Activated CD4-positive, CD25-positive, alpha-beta regulatory T cell treated with anti-CD3 and anti-CD28 coated beads, Interleukin-2, amount 50 U/mL, for 24 hours (primary cell): ENCODE data around the gene ADD1.

Experiments used
- ATAC-seq, 2 donors: fragments of 150-1000 bp; cut with Tn5 transposase; one replicate each; pipeline ENCODE4 v1.10.0; 2021; ENCODE audit warnings: mild to moderate bottlenecking in 1 of 2, moderate library complexity in 1 of 2

The ADD1 gene

DNA sequence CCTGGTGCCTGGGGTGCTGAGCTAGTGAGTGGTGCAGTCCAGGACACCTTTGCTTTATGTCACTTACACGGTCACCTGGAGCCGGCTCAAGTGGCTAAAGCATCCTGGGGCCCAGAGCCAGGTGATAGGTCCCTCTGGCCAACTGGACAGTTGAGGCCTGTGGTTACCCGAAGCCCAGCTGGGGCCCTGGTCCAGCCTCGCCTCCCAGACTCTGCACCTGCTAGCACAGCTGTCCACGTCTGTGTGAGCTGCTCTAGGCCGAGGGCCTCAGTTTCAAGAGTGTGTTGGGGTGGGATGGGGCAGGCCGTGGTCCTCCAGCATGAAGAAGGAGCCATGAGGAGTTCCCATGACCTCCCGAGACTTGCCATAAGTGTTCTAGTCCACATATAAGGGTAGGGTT is 7.7 kb upstream of the ADD1 start:
- ATAC-seq, result no peak

DNA sequence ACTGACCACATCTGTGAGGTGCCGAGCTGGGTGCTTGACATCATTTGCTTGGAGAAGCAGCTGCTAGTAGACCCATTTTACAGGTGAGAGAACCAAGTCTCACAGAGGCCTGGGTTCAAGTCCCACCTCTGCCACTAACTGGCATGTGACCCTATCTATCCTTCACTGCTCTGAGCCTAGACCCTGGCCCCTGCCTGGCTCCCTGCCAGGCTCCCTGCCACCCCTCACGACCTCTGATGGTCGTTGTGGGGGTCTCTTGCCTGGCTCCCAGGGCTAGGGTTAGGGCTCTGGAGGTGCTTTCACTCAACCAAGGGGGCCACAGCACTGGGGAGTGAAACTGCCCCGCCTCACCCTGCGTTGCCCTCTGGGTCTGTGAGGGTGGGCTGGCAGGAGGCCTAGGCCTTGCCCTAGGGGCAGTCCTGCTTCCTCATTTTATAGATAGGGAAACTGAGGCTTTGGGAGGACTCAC is 7.2 kb upstream of the ADD1 start:
- no peak for ATAC-seq

DNA sequence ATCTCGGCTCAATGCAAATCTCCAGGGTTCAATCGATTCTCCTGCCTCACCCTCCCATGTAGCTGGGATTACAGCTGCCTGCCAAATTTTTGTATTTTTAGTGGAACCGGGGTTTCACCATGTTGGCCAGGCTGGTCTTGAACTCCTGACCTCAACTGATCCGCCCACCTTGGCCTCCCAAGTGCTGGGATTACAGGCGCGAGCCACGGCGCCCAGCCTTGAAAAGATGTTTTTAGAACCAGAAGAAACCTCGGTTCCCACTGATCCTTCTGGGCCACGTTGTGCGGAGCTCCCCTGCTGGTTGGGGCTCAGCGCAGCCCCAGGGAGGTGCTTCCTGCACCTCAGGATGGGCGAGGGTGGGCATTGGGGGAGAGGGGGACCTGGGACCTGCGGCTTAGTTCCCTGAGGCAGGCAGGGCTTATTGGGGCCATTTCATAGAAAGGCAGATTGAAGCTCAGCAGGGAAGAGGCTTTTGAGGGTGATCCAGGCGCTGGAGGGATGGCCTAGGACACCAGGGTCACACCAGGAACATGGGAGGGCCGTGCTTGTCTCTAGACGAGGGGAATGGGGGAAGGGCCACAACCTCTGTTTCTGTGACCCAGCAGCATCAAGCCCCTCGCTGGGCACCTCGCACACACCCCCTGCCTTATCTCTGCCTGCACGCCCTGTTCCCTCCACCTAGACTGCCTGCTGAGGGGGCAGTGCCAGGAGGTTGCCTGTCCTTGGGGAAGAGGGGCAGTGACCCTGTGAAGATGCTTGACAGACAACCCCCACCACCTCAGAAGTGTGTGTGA is 6.3 kb upstream of the ADD1 start:
- no peak for ATAC-seq

DNA sequence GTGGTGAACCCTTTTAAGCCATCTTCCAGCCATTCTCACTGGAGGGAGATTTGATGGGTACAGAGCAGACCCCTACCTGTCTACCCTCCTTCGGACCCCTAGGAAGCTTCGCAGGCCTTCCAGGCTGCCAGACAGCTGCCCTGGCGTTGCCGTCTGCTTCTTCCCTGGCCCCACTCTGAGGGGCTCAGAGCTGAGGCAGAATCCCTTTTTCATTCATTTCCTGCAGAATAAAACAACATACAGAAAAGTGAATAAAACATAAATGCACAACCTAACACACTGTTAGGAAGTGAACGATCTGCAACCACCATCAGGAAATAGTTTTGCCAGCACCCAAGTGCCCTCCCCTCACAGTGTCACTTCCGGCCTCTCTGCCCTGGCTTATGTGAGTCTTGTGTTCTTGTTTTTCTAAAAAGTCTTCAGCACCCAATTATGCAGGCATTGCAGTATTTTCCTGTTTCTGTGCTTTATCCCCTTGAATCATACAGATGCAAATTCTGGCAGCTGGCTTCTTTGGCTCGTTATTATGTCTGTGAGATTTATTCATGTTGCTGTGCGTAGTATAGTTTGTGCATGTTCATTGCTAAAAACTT is 5.6 kb upstream of the ADD1 start:
- peak; percentile 90 to 91 for ATAC-seq

DNA sequence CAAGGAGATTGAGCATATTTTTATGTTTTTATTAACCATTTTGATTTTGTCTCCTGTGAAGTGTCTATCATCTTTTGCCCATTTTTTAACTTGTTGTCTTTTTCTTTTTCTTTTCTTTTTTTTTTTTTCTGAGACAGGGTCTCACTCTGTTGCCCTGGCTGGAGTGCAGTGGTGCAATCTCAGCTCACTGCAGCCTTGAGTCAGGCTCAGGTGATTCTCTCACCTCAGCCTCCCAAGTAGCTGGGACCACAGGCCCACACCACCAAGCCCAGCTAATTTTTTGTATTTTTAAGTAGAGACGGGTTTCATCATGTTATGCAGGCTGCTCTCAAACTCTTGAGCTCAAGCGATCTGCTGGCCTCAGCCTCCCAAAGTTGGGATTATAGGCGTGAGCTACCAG is 4.6 kb upstream of the ADD1 start:
- ATAC-seq, result no peak

DNA sequence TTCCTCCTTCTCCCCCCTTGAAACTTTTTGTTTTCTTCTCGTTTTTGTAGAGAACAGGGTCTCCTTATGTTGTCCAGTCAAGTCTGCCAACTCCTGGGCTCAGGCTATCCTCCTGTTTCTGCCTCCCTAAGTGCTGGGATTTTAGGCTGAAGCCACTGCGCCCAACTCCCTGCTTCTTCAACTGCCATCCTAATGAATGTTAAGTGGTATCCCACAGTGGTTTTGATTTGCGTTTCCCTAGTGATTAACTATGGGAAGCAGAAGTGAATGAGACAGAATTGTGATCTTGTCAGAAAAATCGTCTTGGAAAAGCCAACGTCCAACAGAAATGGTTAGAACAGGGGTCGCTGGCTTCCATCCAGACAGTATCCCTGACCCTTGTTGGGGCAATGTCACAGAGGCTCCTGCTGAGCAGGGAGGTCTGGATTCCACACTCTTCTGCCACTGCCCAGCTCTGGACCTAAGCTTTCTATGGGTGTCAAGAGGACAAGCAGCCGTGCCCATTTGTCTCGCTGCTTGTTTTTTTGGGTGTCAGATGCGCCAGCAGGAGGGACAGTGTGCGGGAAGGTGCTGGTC is 869 bp upstream of the ADD1 start:
- no peak for ATAC-seq

DNA sequence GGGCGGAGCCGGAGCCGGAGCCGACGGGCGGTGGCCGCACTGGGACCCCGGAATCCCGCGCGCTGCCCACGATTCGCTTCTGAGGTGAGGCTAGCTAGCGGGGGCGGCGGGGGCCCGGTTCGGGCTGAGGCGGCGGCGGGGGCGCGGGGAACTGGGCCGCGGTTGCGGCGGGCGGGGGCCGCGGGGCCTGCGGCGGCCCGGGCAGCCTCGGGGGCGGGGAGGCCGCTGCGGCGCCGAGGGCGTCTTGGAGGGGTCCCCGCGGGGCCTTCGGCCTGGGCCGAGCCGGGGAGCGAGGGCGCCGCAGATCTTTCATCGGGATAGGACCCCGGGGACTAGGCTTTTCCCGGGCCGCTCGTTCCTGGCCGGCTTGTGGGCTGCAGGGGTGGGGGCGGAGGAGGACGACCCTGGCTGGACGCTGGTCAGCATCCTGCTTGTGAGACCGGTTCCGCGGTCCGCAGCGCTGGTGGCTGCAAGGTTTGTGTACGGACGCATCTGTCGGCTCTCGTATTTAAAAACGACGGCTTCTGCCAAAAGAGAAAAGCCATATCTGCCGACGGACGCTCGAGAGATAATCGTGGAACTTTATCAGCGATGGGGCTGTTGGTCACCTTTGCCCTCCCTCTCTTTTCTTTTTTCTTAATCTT is 419 bp downstream of the ADD1 start:
- ATAC-seq, result no peak

DNA sequence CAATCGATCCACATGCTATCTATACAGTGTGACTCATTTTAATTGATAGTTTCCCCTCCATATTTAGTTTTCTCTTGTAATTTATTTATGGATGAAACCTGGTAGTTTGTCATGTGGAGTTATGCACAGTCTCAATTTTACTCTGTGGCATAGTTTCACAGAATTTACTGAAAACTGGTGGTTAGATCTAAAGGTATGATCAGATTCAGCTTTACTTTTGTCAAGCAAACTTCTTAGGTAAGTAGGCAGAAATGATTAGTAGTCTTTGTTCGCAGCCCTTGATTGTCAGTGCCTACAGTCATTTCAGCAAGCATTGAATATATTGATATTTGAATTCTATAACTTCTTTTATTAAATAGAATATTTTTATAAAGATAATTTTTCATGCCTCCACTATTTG is 2.5 kb downstream of the ADD1 start:
- ATAC-seq, result peak; percentile 15 to 33

DNA sequence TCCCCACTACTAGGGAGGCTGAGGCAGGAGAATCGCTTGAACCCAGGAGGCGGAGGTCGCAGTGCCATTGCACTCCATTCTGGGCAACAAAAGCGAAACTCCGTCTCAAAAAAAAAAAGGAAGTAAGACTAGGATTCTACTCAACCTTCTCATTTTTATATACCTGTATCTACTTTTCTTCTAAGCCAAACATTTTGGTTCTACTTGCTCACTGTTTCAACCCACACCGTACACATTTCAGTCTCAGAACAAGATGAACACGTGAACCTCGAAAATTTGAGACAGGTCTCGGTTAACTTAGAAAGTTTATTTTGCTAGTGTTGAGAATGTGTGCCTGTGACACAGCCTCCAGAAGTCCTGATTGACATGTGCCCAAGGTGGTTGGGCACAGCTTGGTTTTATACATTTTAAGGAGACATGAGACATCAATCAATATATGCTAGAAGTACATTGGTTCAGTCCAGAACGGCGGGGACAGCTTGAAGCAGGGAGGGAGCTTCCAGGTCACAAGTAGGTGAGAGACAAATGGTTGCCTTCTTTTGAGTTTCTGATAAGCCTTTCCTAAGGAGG is 3.7 kb downstream of the ADD1 start:
- no peak for ATAC-seq

DNA sequence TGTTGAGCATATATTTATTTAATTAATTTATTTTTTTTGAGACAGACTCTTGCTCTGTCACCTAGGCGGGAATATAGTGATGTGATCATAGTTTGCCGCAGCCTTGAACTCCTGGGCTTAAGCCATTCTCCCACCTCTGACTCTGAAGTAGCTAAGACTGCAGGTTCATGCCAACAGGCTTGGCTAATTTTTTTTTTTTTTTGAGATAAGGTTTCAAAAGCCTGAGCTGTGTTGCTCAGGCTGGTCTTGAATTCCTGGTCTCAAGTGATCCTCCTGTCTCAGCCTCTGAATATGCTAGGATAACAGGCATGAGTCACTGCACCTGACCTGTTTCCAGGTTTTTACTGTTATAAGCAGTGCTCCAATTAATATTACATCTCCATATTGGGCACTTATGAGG is 4.8 kb downstream of the ADD1 start:
- no peak for ATAC-seq

DNA sequence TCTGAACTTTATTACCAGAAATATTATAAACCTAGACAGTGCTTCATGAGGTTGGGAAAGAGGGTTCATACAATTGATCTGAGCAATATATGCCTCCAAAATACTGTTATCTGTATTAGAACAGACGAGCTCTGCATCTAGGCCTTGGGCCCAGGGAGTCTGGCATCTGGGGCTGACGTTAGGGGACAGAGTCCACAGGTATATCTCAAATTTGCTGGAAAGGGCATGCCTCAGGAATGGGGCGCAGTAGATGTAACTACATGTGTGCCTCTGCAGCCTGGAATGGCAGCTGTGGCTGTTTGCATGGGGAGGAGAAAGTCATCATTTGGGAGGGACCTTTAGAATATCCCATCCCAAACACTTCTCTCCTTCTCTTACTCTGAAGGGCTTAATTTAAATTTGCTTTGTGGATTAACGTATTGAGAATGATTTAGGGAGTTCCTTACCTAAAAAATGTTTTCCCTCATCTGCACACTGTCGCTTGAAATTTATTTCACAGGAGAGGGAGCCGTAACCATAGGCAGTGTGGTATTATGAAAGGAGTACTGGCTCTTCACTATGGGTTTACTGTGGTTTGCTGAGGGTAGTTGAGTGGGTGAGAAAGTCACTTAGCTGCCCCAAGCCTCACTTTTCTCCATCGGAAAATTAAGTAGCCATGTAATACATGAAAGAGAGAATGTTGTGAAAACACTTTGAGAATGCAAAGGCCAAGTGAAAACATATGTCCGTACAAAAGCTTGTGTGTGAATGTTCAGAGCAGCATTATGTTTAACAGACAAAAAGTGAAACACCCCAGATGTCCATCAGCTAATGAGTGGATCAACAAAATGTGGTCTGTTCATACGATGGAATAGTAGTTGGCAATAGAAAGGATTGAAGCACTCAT is 5.9 kb downstream of the ADD1 start:
- no peak for ATAC-seq

DNA sequence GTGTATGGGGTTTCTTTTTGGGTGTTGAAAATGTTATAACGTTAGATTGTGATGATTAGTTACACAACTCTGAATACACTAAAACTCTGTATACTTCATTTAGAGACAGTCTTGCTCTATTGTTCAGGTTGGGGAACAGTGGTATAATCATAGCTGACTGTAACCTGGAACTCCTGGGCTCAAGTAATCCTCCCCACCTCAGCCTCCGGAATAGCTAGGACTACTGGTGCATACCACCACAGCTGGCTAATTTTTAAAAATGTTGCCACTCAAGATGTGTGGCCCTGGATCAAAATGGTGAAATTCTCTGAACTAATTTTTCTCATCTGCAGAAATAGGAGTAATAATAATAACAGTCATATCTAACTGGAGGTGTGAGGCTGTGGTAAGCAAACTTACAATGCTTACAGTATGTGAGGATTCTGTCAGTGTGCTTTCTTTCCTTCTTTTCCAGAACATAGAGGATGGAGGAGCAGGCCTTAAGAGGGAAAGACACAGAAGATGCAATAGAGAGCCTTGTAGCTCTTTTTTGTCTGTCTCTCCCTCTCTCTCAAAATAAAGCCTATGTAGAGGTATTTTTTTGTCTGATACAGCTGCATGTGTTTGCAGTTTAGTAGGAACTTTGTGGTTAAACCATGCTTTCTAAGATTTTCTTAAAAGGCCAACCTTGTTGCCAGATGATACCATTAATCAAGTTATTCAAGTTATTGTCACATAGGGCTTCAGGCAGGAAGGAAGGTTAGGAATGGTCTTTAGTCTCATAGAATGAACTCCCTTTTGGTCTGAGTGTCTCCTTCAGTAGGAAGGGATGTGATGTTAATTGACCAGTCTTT is 7.5 kb downstream of the ADD1 start:
- peak; percentile 21 to 22 for ATAC-seq

DNA sequence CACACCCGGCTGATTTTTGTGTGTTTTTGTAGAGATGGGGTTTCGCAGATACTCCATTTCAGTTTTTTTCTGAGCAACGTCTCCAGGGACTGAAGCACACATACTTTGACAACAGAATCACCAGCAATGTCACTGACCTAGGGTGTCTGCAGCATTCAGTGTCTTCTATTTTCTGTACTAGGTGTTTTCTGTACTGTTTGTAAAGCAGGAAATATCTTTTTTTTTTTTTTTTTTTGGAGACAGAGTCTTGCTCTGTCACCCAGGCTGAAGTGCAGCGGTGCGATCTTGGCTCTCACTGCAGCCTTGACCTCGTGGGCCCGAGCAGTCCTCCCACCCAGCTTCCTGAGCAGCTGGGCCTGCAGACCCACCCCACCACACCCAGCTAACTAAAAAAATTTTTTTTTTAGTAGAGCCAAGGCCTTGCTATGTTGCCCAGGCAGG is 8.9 kb downstream of the ADD1 start:
- peak; percentile 14 to 27 for ATAC-seq

DNA sequence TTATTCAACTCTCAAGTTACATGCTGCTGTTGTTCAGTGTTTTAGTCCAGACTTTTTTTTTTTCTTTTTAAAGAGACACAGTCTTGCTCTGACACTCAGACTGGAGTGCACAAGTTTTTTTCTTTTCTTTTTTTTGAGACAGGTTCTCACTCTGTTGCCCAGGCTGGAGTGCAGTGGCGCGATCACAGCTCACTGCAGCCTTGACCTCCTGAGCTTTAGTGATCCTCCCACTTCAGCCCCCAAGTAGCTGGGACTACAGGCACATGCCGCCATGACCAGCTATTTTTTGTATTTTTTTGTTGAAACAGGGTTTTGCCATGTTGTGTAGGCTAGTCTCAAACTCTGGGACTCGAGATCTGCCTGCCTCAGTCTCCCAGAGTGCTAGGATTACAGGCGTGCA is 11.9 kb downstream of the ADD1 start:
- ATAC-seq, result no peak

DNA sequence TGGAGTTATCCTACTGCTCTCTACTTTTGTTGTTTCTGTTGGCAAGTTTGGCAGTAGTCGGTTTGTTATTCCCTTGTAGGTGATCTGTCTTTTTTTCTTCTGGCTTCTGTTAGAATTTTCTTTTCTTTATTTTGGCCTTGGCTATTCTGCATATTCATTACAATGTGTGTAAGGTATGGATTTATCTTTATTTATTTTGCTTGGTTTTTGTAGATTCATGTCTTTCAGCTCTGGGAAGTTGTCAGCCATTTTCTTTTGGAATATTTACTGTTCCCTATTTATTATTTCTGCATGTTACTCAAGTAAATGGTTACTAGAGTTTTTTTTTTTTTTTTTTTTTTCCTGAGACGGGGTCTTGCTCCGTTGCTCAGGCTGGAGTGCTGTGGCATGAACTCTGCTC is 12.6 kb downstream of the ADD1 start:
- ATAC-seq, result no peak

DNA sequence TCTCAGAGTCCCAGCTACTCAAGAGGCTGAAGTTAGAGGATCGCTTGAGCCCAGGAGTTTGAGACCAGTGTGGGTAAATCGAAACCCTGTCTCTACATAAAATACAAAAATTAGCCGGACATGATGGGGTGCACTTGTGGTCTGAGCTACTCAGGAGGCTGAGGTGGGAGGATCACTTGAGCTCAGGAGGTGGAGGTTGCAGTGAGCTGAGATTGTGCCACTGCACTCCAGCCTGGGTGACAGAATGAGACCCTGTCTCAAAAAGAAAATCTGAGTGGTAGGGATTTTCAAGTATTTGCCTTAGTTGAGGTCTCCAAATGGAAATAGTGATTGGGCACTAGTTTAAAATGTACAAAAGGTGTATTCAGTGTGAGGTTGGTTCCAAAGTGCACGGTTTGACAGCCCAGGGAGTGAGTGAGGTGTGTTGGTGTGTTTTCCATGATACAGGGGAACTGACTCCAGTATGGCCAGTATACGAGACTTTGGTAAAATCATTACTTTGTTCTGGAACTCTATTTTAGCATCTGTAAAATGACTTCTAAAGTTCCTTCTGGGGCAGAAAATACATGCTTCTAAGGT is 13.8 kb downstream of the ADD1 start:
- ATAC-seq, result no peak

DNA sequence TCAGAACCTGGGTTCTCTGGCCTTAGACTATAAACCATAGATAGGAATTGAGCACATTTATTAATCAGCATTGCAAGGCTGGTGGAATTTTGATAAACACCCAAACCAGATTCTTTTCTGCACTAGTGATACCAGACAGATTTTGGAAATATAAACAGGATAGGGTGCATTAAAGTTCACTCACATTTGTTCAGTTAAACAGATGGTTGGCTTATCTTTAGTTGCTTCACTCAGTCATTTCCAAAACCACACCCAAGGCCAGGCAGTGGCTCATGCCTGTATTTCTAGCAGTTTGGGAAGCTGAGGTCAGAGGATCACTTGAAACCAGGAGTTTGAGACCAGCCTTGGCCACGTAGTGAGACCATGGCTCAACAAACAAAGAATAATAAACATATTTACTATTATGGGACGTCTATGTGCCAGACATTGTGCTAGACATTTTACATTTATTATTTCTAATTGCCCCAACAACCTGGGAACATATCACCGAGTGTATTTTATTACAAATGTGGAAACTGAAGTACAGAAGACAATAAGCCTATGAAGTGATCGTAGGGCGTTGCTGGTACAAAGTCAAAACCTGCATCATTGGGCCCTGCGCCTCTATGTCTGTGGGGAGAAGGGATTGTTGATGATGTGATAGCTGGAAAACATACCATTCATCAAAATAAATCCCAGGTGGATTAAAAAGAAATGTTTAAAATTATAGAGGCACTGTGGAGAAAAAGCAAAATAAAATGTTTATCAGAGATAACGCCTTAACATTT is 15.0 kb downstream of the ADD1 start:
- ATAC-seq, result no peak

DNA sequence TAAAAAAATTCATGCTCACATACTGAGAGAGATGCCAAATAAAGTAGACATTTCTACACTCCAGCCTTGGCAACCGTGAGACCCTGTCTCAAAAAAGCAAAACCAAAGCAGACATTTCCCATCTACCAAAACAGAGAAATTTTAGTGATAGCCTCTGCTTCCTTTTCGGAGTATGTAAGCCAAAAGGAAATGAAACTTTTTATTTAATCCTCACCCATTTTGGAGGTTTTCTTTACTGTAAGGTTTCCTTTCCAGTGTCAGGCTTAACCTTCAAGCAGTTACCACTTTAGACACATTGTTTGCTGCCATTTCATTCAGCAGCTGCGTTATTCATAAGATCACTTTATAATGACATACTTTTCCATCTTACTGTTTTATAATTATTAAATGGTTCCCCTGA is 15.9 kb downstream of the ADD1 start:
- ATAC-seq, result no peak

DNA sequence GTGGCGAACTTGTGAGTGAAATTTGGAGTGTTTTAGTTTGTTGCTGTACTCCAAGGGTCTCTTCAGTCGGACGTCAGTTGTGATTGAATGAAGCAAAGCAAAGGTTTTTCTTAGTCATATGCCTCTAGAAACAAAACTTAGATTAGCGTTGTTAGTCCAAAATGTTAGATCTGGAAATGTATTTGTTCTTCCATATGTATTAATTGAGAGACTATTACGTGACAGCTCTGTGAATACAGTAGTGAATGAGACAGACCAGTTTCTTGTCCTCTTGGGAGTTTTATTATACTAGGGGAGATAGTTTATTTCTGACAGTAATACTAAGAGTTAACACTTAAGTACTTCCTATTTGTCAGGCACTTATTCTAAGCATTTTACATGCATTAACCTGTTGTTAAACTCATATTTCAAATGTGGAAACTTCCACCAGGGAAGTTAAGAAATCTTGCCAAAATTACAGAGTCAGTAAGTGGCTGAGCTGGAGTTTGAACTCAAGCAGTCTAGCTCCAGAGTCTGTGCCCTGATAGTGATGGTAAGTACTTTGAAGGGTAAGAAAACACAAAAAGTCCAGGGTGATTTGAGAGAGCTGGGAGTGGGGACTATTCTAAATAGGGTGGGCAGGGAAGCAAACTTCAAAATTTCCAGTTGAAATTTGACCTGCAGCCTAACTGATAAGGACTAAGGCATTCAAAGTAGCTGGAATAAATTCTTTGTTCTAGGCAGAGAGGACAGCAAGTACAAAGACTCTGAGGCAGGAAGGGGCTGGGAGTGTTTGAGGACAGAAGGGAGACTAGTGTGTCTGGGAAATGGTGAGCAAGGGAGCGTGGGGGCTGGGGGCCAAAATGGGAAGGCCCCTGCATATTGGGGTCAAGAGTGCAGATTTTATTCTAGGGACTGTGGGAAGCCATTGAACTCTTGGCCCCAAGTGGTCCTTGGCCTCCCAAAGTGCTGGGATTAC is 17.0 kb downstream of the ADD1 start:
- no peak for ATAC-seq
